HCT116 (cell line): ENCODE measurements around the gene PPM1E. TPM values are rescaled to one million over a fixed set of nuclear protein-coding genes. Genes with fewer than 3 reads are reported as not detected.
"Not testable (repeated sequence)": the region's sequence is repeated elsewhere in the genome, so short reads cannot be mapped to it uniquely, and the experiment has no call there.

ENCODE experiments used
- ATAC-seq: fragments of 200-7000 bp; cut with Tn5 transposase; 2 replicates; pipeline ENCODE4 v1.9.1; 2020; ENCODE audit warnings: mild to moderate bottlenecking, moderate library complexity
- BruUV-seq: library from RNA; stranded (reverse); fragments of 400-500 nt; replicated peaks from 2 replicates; lab custom pipeline; 2021; lab: Mats Ljungman, UMichigan
- CTCF ChIA-PET: fragments of 300-600 bp; sonication (Branson Sonifier 250); formaldehyde crosslinking; loops from one replicate; lab custom pipeline; 2021; ENCODE audit warnings: antibody characterized with exemption; lab: Charles Lee
- POLR2A ChIA-PET: fragments of 300-600, 350-600 bp; sonication (Branson Sonifier 250); formaldehyde crosslinking; loops from one replicate; lab custom pipeline; 2021; ENCODE audit warnings: antibody characterized with exemption; lab: Charles Lee
- RAD21 ChIA-PET, 2 experiments: fragments of 300-600 bp; sonication (Branson Sonifier 250); formaldehyde crosslinking; loops; one replicate each; lab custom pipeline; 2023; ENCODE audit warnings: low total read pairs in 2 of 2; ENCODE audit not compliant: uncharacterized antibody in 2 of 2, unreplicated experiment in 2 of 2, low non-redundant PET in 1 of 2; lab: Charles Lee
- DNase-seq: peaks from one replicate; pipeline ENCODE4 v3.0.0-alpha.2; 2010; ENCODE audit warnings: low read depth, low spot score
- H2AFZ ChIP-seq: fragments of 200-600 bp; shearing (Covaris generic), sonication (generic); 2 replicates; pipeline ENCODE4 v1.6.1; 2017; ENCODE audit warnings: low read depth, mixed run types, mixed read lengths, antibody characterized with exemption, low read length; ENCODE audit not compliant: poor library complexity, severe bottlenecking
- H3K27ac ChIP-seq: 2 replicates; pipeline ENCODE4 v1.5.1; 2012; ENCODE audit warnings: low read depth, low read length
- H3K27me3 ChIP-seq: fragments of 200-600 bp; sonication (generic); 2 replicates; pipeline ENCODE4 v1.6.1; 2016; ENCODE audit warnings: mixed run types, low read length, mixed read lengths; ENCODE audit not compliant: insufficient read depth
- H3K36me3 ChIP-seq, 2 experiments: fragments of 200-500 bp in 1 of 2; fragments of 200-600 bp in 1 of 2; sonication (Bioruptor generic) in 1 of 2; sonication (generic) in 1 of 2; 2 replicates each; pipeline versions ENCODE4 v1.5.1 to v1.6.1; 2014 to 2016; ENCODE audit warnings: low read length in 2 of 2, inconsistent platforms in 1 of 2, mixed read lengths in 1 of 2, mixed run types in 1 of 2; ENCODE audit not compliant: insufficient read depth in 2 of 2, control insufficient read depth in 1 of 2
- H3K4me1 ChIP-seq, 2 experiments: fragments of 200-600 bp in 1 of 2; sonication (generic) in 1 of 2; 2 replicates each; pipeline versions ENCODE4 v1.5.1 to v1.6.1; 2012 to 2017; ENCODE audit warnings: low read length in 2 of 2, inconsistent platforms in 1 of 2, mild to moderate bottlenecking in 1 of 2, mixed read lengths in 1 of 2, mixed run types in 1 of 2, moderate library complexity in 1 of 2; ENCODE audit not compliant: insufficient read depth in 2 of 2, control insufficient read depth in 1 of 2
- H3K4me2 ChIP-seq: fragments of 200-600 bp; sonication (generic); 2 replicates; pipeline ENCODE4 v1.6.1; 2017; ENCODE audit warnings: mixed run types, low read length, mixed read lengths
- H3K4me3 ChIP-seq, 2 experiments: fragments of 200-600 bp in 1 of 2; sonication (generic) in 1 of 2; replicated peaks in 1 of 2; 2 replicates each; pipeline ENCODE4 v1.5.1; 2011 to 2016; ENCODE audit warnings: low read length in 2 of 2, control low read depth in 1 of 2, low read depth in 1 of 2, mild to moderate bottlenecking in 1 of 2, mixed read lengths in 1 of 2, mixed run types in 1 of 2
- H3K79me2 ChIP-seq: fragments of 200-600 bp; sonication (generic); 2 replicates; pipeline ENCODE4 v1.6.1; 2017; ENCODE audit warnings: mild to moderate bottlenecking, mixed run types, low read length, moderate library complexity, mixed read lengths; ENCODE audit not compliant: insufficient read depth
- H3K9ac ChIP-seq: fragments of 200-600 bp; sonication (generic); 2 replicates; pipeline ENCODE4 v1.6.1; 2016; ENCODE audit warnings: low read length, mixed read lengths
- H3K9me2 ChIP-seq: fragments of 200-600 bp; sonication (generic), shearing (Covaris generic); 2 replicates; pipeline ENCODE4 v1.6.1; 2017; ENCODE audit warnings: mixed run types, mild to moderate bottlenecking, moderate library complexity; ENCODE audit not compliant: insufficient read depth
- H3K9me3 ChIP-seq, 2 experiments: fragments of 200-500 bp in 1 of 2; fragments of 200-600 bp in 1 of 2; sonication (Bioruptor generic) in 1 of 2; sonication (generic) in 1 of 2; 2 replicates each; pipeline ENCODE4 v1.6.1; 2014 to 2017; ENCODE audit warnings: low read length in 2 of 2, mixed read lengths in 2 of 2, inconsistent platforms in 1 of 2, low read depth in 1 of 2, mild to moderate bottlenecking in 1 of 2, mixed run types in 1 of 2, moderate library complexity in 1 of 2; ENCODE audit not compliant: control insufficient read depth in 1 of 2, insufficient read depth in 1 of 2
- H4K20me1 ChIP-seq: fragments of 200-600 bp; sonication (generic), shearing (Covaris generic); 2 replicates; pipeline ENCODE4 v1.6.1; 2017; ENCODE audit warnings: mixed run types, mild to moderate bottlenecking, moderate library complexity; ENCODE audit not compliant: insufficient read depth
- EGR1 ChIP-seq: IDR thresholded peaks from 2 replicates; pipeline ENCODE4 v1.6.1; 2012; ENCODE audit warnings: low read depth
- MAX ChIP-seq: IDR thresholded peaks from 2 replicates; pipeline ENCODE4 v1.6.1; 2012
- POLR2A ChIP-seq: IDR thresholded peaks from 2 replicates; pipeline ENCODE4 v1.7.0; 2011; ENCODE audit warnings: borderline replicate concordance; ENCODE audit not compliant: insufficient read depth, insufficient read length; ENCODE audit errors: extremely low read depth
- ZFX ChIP-seq: fragments of 450-650 bp; IDR thresholded peaks from 2 replicates; pipeline ENCODE4 v1.6.1; 2017
- intact Hi-C: fragments of 100-400 bp; cut with micrococcal nuclease; formaldehyde crosslinking; loops from 2 replicates; pipeline ENCODE4 v1.10.0; 2022
- total RNA-seq: library from RNA; stranded (reverse); gene quantifications from one replicate; pipeline ENCODE4 v1.2.1, GENCODE V29; 2021; ENCODE audit not compliant: unreplicated experiment

PPM1E gene
- total RNA-seq, 1 experiment from 2014 or later, result 0.02 TPM

GRCh38 chr17:58747674-58748073 is 8.0 kb upstream of the PPM1E start:
- intact Hi-C loops, result no loop called here
- ChIA-PET POLR2A (no interaction called here), CTCF (interaction anchor here (1.3 kb wide), 1 partner anchor 37 kb away, joined by 3 read pairs; no protein-coding TSS in a partner anchor), RAD21 (no interaction called here)
- Histone ChIP-seq H4K20me1 (no peaks in the 10 kb centered on the region), H3K4me2 (no peak overlapping the region), H3K27ac (no peak overlapping the region), H3K9ac (no peak overlapping the region), H3K4me3 (no peak overlapping the region), H3K9me3 (no peaks in the 10 kb centered on the region), H3K79me2 (no peaks in the 10 kb centered on the region), H3K9me2 (no peaks in the 10 kb centered on the region), H3K27me3 (no peaks in the 10 kb centered on the region), H2AFZ (no peak overlapping the region), H3K36me3 (no peaks in the 10 kb centered on the region), H3K4me1 (no peaks in the 10 kb centered on the region)
- TF ChIP-seq MAX, result no peak
- TF ChIP-seq ZFX, result no peak
- no peak for TF ChIP-seq POLR2A
- no peak for TF ChIP-seq EGR1
- BruUV-seq, result no TSS peak
- DNase-seq (no peak), ATAC-seq (no peak)

DNA sequence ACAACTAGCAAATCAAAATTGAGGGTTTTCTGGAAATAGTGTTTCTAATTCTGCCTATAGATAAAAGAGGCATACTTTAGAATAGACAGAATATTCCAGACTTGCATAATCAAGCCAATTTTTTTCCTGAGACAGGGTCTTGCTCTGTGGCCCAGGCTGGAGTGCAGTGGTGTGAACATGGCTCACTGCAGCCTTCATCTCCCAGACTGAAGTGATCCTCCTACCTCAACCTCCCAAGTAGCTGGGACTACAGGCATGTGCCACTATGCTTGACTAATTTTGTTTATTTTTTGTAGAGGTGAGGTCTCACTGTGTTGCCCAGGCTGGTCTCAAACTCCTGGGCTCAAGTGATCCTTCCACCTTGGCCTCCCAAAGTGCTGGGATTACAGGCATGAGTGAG is 6.0 kb upstream of the PPM1E start:
- H3K4me3 ChIP-seq, CTCF ChIA-PET, H3K79me2 ChIP-seq, DNase-seq, H3K27me3 ChIP-seq, H2AFZ ChIP-seq, H3K36me3 ChIP-seq, H3K4me1 ChIP-seq, H3K9me3 ChIP-seq, H3K27ac ChIP-seq, ATAC-seq, H4K20me1 ChIP-seq, BruUV-seq, intact Hi-C loops, H3K4me2 ChIP-seq, RAD21 ChIA-PET, H3K9ac ChIP-seq, H3K9me2 ChIP-seq: not testable (repeated sequence)
- POLR2A ChIA-PET, result interaction anchor here (0.6 kb wide), 1 partner anchor 83 kb away, joined by 3 read pairs; no protein-coding TSS in a partner anchor
